Measurements from ENCODE around the gene SLC38A4.
"Not testable (repeated sequence)": the region's sequence is repeated elsewhere in the genome, so short reads cannot be mapped to it uniquely, and the experiment has no call there.

The SLC38A4 gene

GRCh38 chr12:46825591-46826414 lies at the start of gene SLC38A4:
Gene SLC38A4, minus strand, starts transcription at chr12:46825997. Its CDS starts 32,926 bp downstream, at chr12:46793071.
- DNase-seq = no peak

GRCh38 chr12:46875095-46875494 lies 49.3 kb upstream of the SLC38A4 start:
- DNase-seq = no peak

GRCh38 chr12:46874642-46875041 lies 48.8 kb upstream of the SLC38A4 start:
- DNase-seq = no peak

- DNase-seq = no peak
Observed at GRCh38 chr12:46872135-46872534, 46.3 kb upstream of the SLC38A4 start.

GRCh38 chr12:46865311-46865710 lies 39.5 kb upstream of the SLC38A4 start:
- no peak for DNase-seq

- no peak for DNase-seq
Observed at GRCh38 chr12:46858368-46858767, 32.6 kb upstream of the SLC38A4 start.

GRCh38 chr12:46857486-46857885 lies 31.7 kb upstream of the SLC38A4 start:
- no peak for DNase-seq

GRCh38 chr12:46855760-46856159 lies 30.0 kb upstream of the SLC38A4 start:
- no peak for DNase-seq

GRCh38 chr12:46854188-46854587 lies 28.4 kb upstream of the SLC38A4 start:
- not testable (repeated sequence) for DNase-seq

- not testable (repeated sequence) for DNase-seq
Observed at GRCh38 chr12:46848792-46849191, 23.0 kb upstream of the SLC38A4 start.

GRCh38 chr12:46847001-46847400 lies 21.2 kb upstream of the SLC38A4 start:
- no peak for DNase-seq

GRCh38 chr12:46843811-46844210 lies 18.0 kb upstream of the SLC38A4 start:
- DNase-seq = no peak

GRCh38 chr12:46841891-46842290 lies 16.1 kb upstream of the SLC38A4 start:
- DNase-seq = no peak

- DNase-seq = no peak
Observed at GRCh38 chr12:46839964-46840363, 14.2 kb upstream of the SLC38A4 start.

- no peak for DNase-seq
Observed at GRCh38 chr12:46839232-46839631, 13.4 kb upstream of the SLC38A4 start.

- no peak for DNase-seq
Observed at GRCh38 chr12:46835785-46836184, 10.0 kb upstream of the SLC38A4 start.

GRCh38 chr12:46832130-46832704 lies 6.4 kb upstream of the SLC38A4 start:
- no peak for DNase-seq

- DNase-seq = no peak
Observed at GRCh38 chr12:46831335-46832129, 5.7 kb upstream of the SLC38A4 start.

GRCh38 chr12:46830731-46831334 lies 5.0 kb upstream of the SLC38A4 start:
- no peak for DNase-seq

GRCh38 chr12:46824709-46825108 lies 1.1 kb downstream of the SLC38A4 start:
- no peak for DNase-seq

GRCh38 chr12:46818642-46819041 lies 7.2 kb downstream of the SLC38A4 start:
- no peak for DNase-seq

GRCh38 chr12:46815809-46816208 lies 10.0 kb downstream of the SLC38A4 start:
- no peak for DNase-seq

- no peak for DNase-seq
Observed at GRCh38 chr12:46814143-46814542, 11.7 kb downstream of the SLC38A4 start.
